SK-MEL-5 (cell line): ENCODE measurements around the gene CTTNBP2. TPM values are rescaled to one million over a fixed set of nuclear protein-coding genes. Genes with fewer than 3 reads are reported as not detected.

Source experiments
- DNase-seq: peaks from one replicate; pipeline ENCODE4 v3.0.0-alpha.2; 2016; ENCODE audit warnings: low read depth, low spot score
- in situ Hi-C: cut with HindIII; loops from 2 replicates; pipeline ENCODE4 v1.10.0; 2016; ENCODE audit warnings: low sequenced_read_pairs, high pct_unique_total_duplicates, low pct_unique_long_range_greater_than_20kb
- total RNA-seq: library from RNA; depleted of rRNA; stranded (reverse); fragments of >200 nt; shearing (Covaris generic); gene quantifications from 2 replicates; pipeline ENCODE4 v1.2.3, GENCODE V29; 2014

CTTNBP2 gene
- total RNA-seq, 1 experiment from 2014 or later: 46.3 TPM

GRCh38 chr7:117872561-117873309 is 506 bp downstream of the CTTNBP2 start:
- peak; percentile 67 for DNase-seq
- in situ Hi-C loops: no loop called here

- in situ Hi-C loops: no loop called here
- peak; percentile 55 for DNase-seq
Observed at GRCh38 chr7:117871778-117872538, 1.3 kb downstream of the CTTNBP2 start.

GRCh38 chr7:117871401-117871777 is 1.9 kb downstream of the CTTNBP2 start:
- no peak for DNase-seq
- in situ Hi-C loops: no loop called here

- in situ Hi-C loops: no loop called here
- no peak for DNase-seq
Observed at GRCh38 chr7:117870448-117871130, 2.7 kb downstream of the CTTNBP2 start.

DNA sequence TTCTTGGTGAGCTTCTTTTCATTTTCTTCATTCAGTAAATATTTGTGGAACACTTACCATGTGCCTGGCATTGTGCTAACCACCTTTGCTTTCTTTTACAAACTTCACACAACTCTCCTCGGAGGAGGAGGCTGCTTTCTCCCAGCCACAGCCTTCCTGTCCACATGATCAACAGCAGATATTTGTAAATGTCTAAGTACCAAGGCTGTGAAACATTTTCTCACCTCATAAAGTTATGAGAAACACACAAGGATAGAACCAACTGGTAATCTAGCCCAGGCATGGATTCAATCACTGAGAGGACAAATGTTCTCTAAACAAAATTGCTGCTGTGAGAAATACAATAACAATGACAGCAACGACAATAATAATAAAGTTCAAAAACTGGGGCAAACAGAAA is 3.9 kb downstream of the CTTNBP2 start:
- in situ Hi-C loops: no loop called here
- DNase-seq: no peak

- in situ Hi-C loops: no loop called here
- DNase-seq: no peak
Observed at GRCh38 chr7:117863618-117864017, 9.6 kb downstream of the CTTNBP2 start.

DNA sequence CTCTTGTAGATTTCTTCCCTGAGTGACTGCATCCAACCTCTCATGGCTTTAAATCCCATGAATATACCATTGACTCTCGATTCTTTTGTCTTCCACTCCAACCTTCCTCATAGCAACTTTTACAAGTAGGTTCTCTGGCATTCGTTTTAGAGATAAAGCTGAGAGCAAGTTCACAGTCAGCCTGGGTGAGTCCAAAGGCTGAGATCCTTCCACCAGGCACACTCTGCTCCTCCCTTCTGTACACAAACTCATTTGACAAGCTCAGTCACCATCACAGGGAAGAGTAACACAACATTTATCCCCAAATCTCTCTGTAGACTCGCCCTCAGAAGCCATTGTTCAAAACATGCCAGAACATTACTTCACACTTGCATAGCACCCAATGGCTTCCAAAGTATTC is 10.9 kb downstream of the CTTNBP2 start:
- no peak for DNase-seq
- in situ Hi-C loops: no loop called here

GRCh38 chr7:117859246-117859812 is 13.9 kb downstream of the CTTNBP2 start:
- in situ Hi-C loops: no loop called here
- no peak for DNase-seq

DNA sequence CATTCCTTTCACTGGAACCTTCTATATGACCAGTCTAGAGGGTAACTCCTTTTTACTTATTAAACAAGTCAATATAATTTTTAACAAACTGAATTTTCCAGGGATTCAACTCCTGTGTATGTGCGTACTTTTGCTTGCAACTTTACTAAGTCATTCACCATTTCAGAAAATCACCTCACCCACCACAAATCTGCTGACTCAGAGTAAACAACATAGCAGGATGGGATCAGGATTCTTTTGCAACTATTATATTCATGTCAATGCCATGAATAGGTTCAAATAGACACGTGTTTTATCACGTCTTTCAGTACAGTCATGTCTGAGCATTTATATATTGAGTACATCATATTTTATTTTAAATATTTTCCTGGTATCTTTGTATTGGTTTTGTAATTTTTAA is 14.5 kb downstream of the CTTNBP2 start:
- in situ Hi-C loops: no loop called here
- no peak for DNase-seq

- DNase-seq: no peak
- in situ Hi-C loops: no loop called here
Observed at GRCh38 chr7:117857718-117858117, 15.5 kb downstream of the CTTNBP2 start.

- no peak for DNase-seq
- in situ Hi-C loops: no loop called here
Observed at GRCh38 chr7:117856196-117856595, 17.0 kb downstream of the CTTNBP2 start.

- in situ Hi-C loops: no loop called here
- peak; percentile 52 for DNase-seq
Observed at GRCh38 chr7:117854186-117854585, 19.1 kb downstream of the CTTNBP2 start.

GRCh38 chr7:117848941-117849340 is 24.3 kb downstream of the CTTNBP2 start:
- no peak for DNase-seq
- in situ Hi-C loops: no loop called here

DNA sequence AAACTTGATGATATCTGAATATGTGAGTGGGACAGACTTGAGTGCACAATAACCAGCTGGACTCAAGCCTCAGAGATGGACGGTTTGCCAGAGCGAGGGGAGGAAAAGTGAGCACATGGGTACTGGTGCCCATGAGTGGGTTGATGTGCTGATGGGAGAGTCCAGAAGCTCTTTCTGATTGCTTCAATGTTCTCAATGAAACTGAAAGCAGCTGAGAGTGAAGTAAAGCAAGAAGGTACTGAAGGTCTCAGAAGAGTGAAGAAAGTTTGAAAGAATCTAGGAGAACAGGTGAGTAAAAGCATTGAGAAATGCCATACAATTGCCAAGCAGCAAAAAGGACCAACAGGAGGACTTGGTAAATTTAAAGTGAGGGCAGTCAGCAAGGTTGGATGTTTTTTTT is 28.6 kb downstream of the CTTNBP2 start:
- in situ Hi-C loops: no loop called here
- DNase-seq: no peak

DNA sequence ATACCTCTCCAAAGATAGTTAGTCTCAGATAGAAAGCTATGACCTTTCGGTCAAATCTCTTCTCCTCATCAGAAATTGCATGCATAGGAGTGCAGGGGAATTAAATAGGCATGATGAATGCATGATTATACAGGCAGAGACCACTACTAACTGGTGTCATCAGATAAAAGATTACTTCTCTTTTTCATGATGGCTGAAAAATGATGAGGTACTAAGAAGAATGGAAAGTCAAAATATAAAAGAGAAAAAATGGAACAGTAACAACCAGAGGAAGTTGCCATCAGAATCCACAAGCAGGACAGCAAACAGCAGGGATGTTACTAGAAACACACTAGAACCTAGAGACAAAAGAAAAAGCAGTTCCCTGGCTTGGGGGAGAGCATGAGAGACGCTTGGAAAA is 31.6 kb downstream of the CTTNBP2 start:
- no peak for DNase-seq
- in situ Hi-C loops: no loop called here

GRCh38 chr7:117841011-117841410 is 32.2 kb downstream of the CTTNBP2 start:
- DNase-seq: no peak
- in situ Hi-C loops: no loop called here

DNA sequence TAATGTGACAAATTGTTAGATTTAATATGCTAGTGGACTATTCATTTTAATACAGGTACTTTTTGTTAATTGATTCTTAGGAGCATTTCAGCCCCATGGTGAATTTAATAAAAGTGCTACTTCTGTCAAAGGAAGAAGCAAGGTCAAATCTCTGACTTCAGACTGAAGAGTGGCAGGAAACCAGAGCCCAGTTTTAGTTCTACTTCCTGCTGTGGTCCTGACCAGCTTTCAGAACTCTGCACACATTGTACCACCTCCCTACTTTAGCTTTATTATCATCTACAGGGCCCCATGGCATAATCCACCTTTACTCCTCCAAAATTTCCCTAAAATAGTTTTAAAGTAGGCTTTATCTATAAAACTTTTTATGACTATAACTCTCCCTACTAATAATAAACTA is 33.7 kb downstream of the CTTNBP2 start:
- in situ Hi-C loops: no loop called here

DNA sequence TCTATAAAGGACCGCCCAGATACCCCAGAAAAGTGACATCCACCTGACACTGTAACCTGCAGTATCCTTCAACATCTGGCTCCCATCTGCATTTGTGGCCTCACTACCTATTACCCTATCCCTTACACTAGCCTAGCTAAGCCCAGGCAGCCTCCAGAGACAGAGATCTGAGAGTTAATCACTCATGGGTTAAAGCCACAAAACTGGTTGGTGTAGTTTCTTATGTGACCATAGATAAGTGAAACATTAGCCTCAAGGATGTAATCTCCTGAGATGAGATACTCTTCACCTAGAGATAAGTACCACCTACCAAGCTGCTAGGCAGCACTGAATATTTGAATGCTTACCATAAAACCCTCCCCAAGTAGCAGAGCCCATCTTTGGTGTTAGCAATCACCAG is 35.4 kb downstream of the CTTNBP2 start:
- in situ Hi-C loops: no loop called here
- DNase-seq: no peak

More for the DNA sequence above, 33.7 kb downstream of the CTTNBP2 start:
- no peak for DNase-seq
